Measurements from ENCODE around the gene BTF3L4.
"Not testable (repeated sequence)": the region's sequence is repeated elsewhere in the genome, so short reads cannot be mapped to it uniquely, and the experiment has no call there.

BTF3L4 gene

GRCh38 chr1:52055866-52056162 is 281 bp upstream of the BTF3L4 start:
- DNase-seq = no peak

DNA sequence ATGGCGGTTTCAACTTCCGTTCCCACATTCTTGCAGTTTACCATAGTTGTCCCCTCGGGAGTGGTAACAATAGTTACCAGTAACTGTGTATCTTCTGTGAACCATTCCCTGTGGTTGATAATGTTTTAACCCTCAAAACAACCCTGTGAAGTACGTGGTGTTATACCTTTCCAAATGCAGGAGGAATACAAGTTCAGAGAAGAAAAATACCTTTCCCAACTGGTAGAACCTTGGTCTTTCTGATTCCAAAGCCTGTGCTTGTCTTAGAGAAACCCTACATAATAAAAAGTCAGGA is 789 bp downstream of the BTF3L4 start:
- DNase-seq = no peak

- no peak for DNase-seq
These were observed 1.2 kb downstream of the BTF3L4 start for GRCh38 chr1:52057255-52057654.

GRCh38 chr1:52057876-52058415 is 1.9 kb downstream of the BTF3L4 start:
- no peak for DNase-seq

DNA sequence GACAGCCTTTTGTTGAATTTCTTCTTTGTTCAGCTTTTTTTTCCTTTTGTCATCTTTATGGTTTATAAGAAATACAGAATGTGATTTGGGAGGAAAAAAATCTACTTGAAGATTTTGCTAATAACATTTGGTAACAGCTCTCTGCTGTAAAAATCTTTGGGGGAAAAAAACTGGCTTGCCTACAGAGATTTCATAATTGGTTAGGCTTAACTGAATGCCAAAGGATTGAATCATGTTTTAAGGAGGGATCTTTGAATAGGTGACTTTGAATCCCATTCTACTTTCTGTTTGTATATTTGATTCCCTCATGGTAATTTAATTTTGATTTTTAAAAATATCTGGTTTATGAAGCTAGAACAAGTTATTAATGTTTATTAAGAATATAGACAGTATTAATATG is 3.2 kb downstream of the BTF3L4 start:
- no peak for DNase-seq

DNA sequence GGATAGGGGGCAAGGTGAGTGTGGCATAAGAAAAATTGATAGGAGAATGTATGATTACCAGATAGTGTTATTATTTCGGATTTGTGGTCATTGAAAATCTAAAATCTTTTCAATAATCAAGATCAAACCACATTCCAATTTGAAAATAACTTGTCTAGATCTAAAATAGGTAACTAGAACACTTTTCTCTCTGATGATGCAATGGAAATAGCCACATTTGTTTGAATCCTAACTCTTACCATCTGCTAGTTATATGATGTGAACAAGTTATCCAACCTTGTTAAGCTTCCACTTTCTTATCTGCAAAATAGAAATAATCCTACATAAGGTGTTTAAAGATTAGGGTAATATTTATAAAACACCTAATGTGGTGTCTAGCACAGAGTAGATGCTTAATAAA is 3.8 kb downstream of the BTF3L4 start:
- no peak for DNase-seq

DNA sequence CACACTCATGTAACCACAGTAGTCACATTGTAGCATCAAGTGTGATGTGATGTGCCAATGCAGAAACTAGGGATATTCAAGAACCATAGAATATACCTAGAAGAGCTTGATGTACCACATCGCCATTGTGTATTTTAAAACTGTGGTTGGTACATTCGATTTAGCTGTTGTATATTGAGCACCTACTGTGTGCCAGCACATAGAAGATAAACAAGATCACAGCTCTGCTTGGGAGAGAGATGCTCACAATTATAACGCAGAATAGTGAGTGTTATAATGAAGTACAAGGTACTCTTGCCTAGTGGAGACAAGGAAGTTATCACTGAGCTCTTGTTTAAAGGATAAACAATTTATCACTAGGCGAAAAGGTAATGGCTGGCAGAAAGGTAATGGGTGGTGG is 4.7 kb downstream of the BTF3L4 start:
- no peak for DNase-seq

GRCh38 chr1:52063192-52063591 is 7.1 kb downstream of the BTF3L4 start:
- no peak for DNase-seq

DNA sequence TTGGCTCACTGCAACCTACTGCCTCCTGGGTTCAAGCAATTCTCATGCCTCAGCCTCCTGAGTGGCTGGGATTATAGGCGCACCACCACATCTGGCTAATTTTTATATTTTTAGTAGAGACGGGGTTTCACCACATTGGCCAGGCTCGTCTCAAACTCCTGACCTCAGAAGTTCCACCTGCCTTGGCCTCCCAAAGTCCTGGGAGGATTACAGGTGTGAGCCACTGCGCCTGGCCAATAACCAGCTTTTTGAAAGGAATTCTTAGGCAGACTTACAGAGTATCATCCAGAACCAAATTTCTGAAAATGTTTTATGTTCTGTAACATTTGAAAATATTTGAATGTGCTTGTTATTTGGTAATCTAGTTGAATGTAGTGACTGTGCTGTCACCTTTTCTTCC is 14.6 kb downstream of the BTF3L4 start:
- DNase-seq = no peak

GRCh38 chr1:52072291-52072690 is 16.2 kb downstream of the BTF3L4 start:
- DNase-seq = no peak

- not testable (repeated sequence) for DNase-seq
These were observed 21.2 kb downstream of the BTF3L4 start for GRCh38 chr1:52077277-52077676.

- DNase-seq = no peak
These were observed 23.9 kb downstream of the BTF3L4 start for GRCh38 chr1:52080014-52080415.

DNA sequence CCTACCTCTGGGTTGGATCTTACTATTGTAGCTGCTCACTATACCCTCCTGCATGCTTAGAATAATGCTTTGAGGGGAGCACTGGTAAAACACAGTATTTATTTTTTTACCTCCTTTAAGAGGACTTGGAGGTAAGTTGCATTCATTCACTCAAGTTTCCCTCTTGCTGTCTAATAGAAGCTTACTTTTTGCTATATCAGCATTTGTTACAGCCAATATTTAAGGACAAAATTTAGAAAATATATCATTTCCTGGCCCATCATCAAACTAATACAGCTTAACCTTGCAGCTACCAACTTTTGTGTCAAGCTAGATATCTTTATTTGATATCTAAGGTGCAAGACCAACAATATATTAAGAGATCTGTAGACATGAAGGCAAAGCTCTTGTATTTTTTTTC is 31.8 kb downstream of the BTF3L4 start:
- not testable (repeated sequence) for DNase-seq

DNA sequence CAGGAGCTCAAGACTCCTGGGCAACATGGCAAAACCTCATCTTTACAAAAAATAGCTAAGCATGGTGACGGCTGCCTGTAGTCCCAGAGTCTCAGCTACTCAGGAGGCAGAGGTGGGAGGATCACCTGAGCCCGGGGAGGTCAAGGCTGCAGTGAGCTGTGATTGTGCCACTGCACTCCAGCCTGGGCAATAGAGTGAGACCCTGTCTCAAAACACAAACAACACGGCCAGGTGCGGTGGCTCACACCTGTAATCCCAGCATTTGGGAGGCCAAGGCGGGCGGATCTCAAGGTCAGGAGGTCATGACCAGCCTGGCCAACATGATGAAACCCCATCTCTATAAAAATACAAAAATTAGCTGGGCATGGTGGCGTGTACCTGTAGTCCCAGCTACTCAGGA is 38.2 kb downstream of the BTF3L4 start:
- not testable (repeated sequence) for DNase-seq

- no peak for DNase-seq
These were observed 40.1 kb downstream of the BTF3L4 start for GRCh38 chr1:52096216-52096615.

DNA sequence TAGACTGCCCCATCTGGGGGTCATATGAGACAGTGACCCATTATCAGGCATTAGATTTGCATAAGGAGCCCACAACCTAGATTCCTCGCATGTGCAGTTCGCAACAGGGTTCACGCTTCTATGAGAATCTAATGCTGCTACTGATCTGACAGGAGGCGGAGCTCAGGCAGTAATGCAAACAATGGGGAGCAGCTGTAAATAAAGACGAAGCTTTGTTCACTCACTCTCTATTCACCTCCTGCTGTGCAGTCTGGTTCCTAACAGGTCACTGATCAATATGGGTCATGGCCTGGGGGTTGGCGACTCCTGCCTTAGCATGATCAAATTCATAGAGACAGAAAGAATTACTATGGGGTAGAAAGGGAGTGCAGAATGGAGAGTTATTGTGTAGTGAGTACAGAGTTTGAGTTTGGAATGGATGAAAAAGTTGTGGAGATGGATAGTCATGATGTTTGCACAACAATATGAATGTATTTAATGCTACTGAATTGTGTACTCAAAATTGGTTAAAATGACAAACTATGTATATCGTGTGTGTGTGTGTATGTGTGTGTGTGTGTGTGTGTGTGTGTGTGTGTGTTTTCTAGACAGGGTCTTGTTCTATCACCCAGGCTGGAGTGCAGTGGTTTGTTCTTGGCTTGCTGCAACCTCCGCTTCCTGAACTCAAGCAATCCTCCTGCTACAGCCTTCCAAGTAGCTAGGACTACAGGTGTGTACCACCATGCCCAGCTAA is 42.2 kb downstream of the BTF3L4 start:
- no peak for DNase-seq

- DNase-seq = no peak
These were observed 46.4 kb downstream of the BTF3L4 start for GRCh38 chr1:52102336-52103013.

GRCh38 chr1:52111492-52111891 is 55.4 kb downstream of the BTF3L4 start:
- no peak for DNase-seq

- DNase-seq = no peak
These were observed 56.4 kb downstream of the BTF3L4 start for GRCh38 chr1:52112489-52112888.

- no peak for DNase-seq
These were observed 63.4 kb downstream of the BTF3L4 start for GRCh38 chr1:52119301-52120079.

GRCh38 chr1:52122384-52122783 is 66.3 kb downstream of the BTF3L4 start:
- DNase-seq = no peak

DNA sequence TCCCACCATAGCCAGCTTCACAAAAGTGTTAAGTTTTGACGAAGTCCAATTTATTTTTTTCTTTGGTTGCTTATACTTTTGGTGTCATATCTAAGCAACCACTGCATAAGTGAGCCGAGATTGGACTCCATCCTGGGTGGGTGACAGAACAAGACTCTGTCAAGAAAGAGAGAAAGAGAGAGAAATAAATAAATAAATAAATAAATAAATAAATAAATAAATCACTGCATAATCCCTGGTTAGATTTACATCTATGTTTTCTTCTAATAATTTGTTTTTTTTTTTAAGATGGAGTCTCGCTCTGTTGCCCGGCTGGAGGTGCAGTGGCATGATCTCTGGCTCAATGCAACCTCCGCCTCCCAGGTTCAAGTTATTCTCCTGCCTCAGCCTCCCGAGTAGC is 67.5 kb downstream of the BTF3L4 start:
- no peak for DNase-seq

DNA sequence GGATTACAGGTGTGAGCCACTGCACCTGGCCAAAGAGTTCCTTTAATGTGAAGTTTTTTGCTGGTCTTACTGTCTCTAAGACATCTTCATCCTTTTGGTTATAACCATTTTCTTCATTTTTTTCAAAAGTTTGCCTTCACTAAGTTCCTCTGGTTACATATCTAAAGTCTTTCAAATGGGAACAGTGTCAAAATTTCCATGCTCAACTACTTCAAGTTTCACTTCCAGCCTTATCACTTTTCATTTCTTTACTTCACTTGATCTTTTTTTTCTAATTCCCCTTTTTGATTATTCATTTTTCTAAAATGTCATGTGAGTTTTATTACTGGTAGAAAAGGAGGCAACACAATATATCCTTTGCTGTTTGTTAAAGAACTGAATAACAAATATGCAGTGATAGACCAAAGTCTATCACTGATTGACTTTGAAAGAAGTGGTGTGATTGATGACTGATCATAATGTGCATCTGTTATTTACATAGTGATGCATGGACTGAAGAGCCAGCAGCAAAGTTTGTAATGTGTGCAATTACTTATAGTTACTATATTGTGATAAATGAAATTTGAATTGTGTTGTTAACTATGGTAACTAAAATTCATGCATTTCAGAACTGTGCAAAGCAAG is 69.8 kb downstream of the BTF3L4 start:
- no peak for DNase-seq

Measured in activated gamma-delta T cell (primary cell).